ENCODE results near the gene NLGN4X.

NLGN4X gene

GRCh38 chrX:5936438-5936837 lies 292.2 kb downstream of the NLGN4X start:
- Histone ChIP-seq H3K27ac (ENCODE audit: low read length) (no peak overlapping the region), H3K4me1 (ENCODE audit: low read length) (no peaks in the 10 kb centered on the region), H3K79me2 (ENCODE audit: low read length) (no peaks in the 10 kb centered on the region), H3K9me2 (replicated peaks; ENCODE audit: insufficient read depth, low read length) (no peaks in the 10 kb centered on the region), H3K9me3 (replicated peaks; ENCODE audit: insufficient read depth, low read length) (no peaks in the 10 kb centered on the region), H3F3A (ENCODE audit: insufficient read depth, low read length) (no peaks in the 10 kb centered on the region), H3K27me3 (replicated peaks; ENCODE audit: insufficient read depth, low read length) (no peaks in the 10 kb centered on the region), H2AFZ (ENCODE audit: low read length) (no peak overlapping the region), H3K4me3 (ENCODE audit: low read length) (no peak overlapping the region), H3K36me3 (replicated peaks; ENCODE audit: insufficient read depth, low read length) (no peaks in the 10 kb centered on the region), H4K20me1 (ENCODE audit: insufficient read depth, low read length) (no peaks in the 10 kb centered on the region), H3K9ac (ENCODE audit: low read length) (no peak overlapping the region), H3K4me2 (ENCODE audit: low read depth, low read length) (no peak overlapping the region)
- DNase-seq: no peak
- no peak for TF ChIP-seq CTCF (IDR thresholded peaks at IDR 0.05; ENCODE audit: low read length)

- no peak overlapping the region for H3K4me3 ChIP-seq (ENCODE audit: low read length)
- H3K9me3 ChIP-seq (replicated peaks; ENCODE audit: insufficient read depth, low read length): no peaks in the 10 kb centered on the region
- H3F3A ChIP-seq (ENCODE audit: insufficient read depth, low read length): no peaks in the 10 kb centered on the region
- no peak overlapping the region for H3K9ac ChIP-seq (ENCODE audit: low read length)
- no peak overlapping the region for H3K4me2 ChIP-seq (ENCODE audit: low read depth, low read length)
- H3K4me1 ChIP-seq (ENCODE audit: low read length): no peaks in the 10 kb centered on the region
- H2AFZ ChIP-seq (ENCODE audit: low read length): no peak overlapping the region
- TF ChIP-seq EZH2 (optimal IDR thresholded peaks at IDR 0.05; ENCODE audit: low read depth, low read length): no peak
- no peak for TF ChIP-seq EZH2phosphoT487 (IDR thresholded peaks at IDR 0.05; ENCODE audit: low read length)
- no peak for TF ChIP-seq CTCF (IDR thresholded peaks at IDR 0.05; ENCODE audit: low read length)
- no peak overlapping the region for H3K27ac ChIP-seq (ENCODE audit: low read length)
- H3K9me2 ChIP-seq (replicated peaks; ENCODE audit: insufficient read depth, low read length): no peaks in the 10 kb centered on the region
- H4K20me1 ChIP-seq (ENCODE audit: insufficient read depth, low read length): no peaks in the 10 kb centered on the region
- H3K79me2 ChIP-seq (ENCODE audit: low read length): no peaks in the 10 kb centered on the region
- H3K36me3 ChIP-seq (replicated peaks; ENCODE audit: insufficient read depth, low read length): no peaks in the 10 kb centered on the region
- no peak for DNase-seq
- no peaks in the 10 kb centered on the region for H3K27me3 ChIP-seq (replicated peaks; ENCODE audit: insufficient read depth, low read length)
Observed at GRCh38 chrX:5928224-5928623, 300.4 kb downstream of the NLGN4X start.

- no peak overlapping the region for H3K27ac ChIP-seq (ENCODE audit: low read length)
- no peaks in the 10 kb centered on the region for H3K9me3 ChIP-seq (replicated peaks; ENCODE audit: insufficient read depth, low read length)
- H3K9me2 ChIP-seq (replicated peaks; ENCODE audit: insufficient read depth, low read length): no peaks in the 10 kb centered on the region
- no peaks in the 10 kb centered on the region for H3F3A ChIP-seq (ENCODE audit: insufficient read depth, low read length)
- no peak overlapping the region for H3K9ac ChIP-seq (ENCODE audit: low read length)
- no peaks in the 10 kb centered on the region for H4K20me1 ChIP-seq (ENCODE audit: insufficient read depth, low read length)
- no peak for TF ChIP-seq EZH2phosphoT487 (IDR thresholded peaks at IDR 0.05; ENCODE audit: low read length)
- TF ChIP-seq EZH2 (optimal IDR thresholded peaks at IDR 0.05; ENCODE audit: low read depth, low read length): no peak
- peak; percentile 6; the same call in 1 of the 2 replicates for TF ChIP-seq CTCF (IDR thresholded peaks at IDR 0.05; ENCODE audit: low read length)
- H3K27me3 ChIP-seq (replicated peaks; ENCODE audit: insufficient read depth, low read length): no peaks in the 10 kb centered on the region
- H3K4me1 ChIP-seq (ENCODE audit: low read length): no peaks in the 10 kb centered on the region
- H3K36me3 ChIP-seq (replicated peaks; ENCODE audit: insufficient read depth, low read length): no peaks in the 10 kb centered on the region
- no peak for DNase-seq
- no peak overlapping the region for H2AFZ ChIP-seq (ENCODE audit: low read length)
- no peaks in the 10 kb centered on the region for H3K79me2 ChIP-seq (ENCODE audit: low read length)
- no peak overlapping the region for H3K4me3 ChIP-seq (ENCODE audit: low read length)
- no peak overlapping the region for H3K4me2 ChIP-seq (ENCODE audit: low read depth, low read length)
Observed at GRCh38 chrX:5916945-5917344, 311.7 kb downstream of the NLGN4X start.
